HS-5 (cell line): Measurements from ENCODE around the gene VPS26A.
A peak's percentile ranks its signal among the peaks of the same experiment; 100 is the strongest.

Experiments
- DNase-seq: peaks from one replicate; pipeline ENCODE4 v3.0.0-alpha.2; 2012; ENCODE audit warnings: low read depth

Gene VPS26A

GRCh38 chr10:69123747-69124562, at the start of gene VPS26A:
TSS of gene VPS26A (plus strand) at chr10:69124178. CDS start at chr10:69124278, 100 bp downstream.
- DNase-seq, result peak; percentile 86

GRCh38 chr10:69074532-69074931, 49.4 kb upstream of the VPS26A start:
- DNase-seq, result no peak

- no peak for DNase-seq
These were observed 48.5 kb upstream of the VPS26A start for GRCh38 chr10:69075431-69075830.

DNA sequence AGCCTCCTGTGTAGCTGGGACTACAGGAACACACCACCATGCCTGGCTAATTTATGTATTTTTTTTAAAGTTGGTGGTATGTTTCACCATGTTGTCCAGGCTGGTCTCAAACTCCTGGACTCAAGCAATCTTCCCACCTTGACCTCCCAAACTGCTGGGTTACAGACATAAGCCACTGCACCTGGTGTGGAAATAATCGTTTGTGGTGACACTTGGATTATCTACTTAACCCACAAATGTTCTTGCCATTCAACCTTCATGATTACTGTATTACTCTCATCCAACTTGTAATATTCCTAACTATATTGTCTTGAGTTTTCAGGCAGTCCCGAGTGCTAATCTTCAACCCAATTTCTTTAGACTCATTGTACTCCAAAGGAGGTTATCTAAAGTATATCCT, 45.7 kb upstream of the VPS26A start:
- DNase-seq, result no peak

DNA sequence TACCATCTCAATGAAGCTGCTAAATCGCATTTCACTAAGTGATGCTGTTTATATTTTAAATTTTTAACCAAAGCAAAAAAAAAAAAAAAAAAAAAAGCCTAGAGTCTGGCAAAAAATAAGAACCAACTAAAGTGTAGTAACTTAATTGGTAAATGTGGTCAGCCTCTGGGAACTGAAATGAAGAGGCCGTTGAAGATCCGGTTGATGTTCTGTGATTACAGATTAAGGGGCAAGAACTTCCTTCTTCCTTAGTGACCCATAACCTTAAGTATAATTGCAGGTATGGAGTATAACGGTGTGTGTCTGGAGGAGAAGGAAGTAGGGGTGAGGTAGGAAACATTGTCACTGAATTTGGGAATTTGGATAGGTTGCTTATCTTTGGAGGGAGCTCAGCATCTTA, 43.8 kb upstream of the VPS26A start:
- DNase-seq, result no peak

GRCh38 chr10:69086001-69086509, 37.9 kb upstream of the VPS26A start:
- no peak for DNase-seq

- DNase-seq, result peak; percentile 43
These were observed 36.1 kb upstream of the VPS26A start, which contains the start of gene SRGN for GRCh38 chr10:69087590-69088470. TSS of gene SRGN (plus strand) at chr10:69088103. CDS start at chr10:69088158, 55 bp downstream.

DNA sequence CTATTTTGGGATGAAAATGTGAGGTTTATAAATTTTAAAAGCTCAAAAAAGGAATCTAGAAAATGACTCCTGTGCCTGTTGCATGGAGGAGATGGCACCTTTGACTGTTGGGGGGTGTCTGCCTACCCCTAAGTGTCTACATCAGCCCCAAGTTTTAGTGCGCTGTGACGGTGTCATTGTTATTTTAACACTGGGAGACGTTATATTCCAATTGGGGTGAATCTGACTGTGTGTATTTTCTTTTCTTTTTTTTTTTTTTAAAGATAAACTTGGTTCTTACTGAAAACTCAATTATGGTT, 35.6 kb upstream of the VPS26A start:
- DNase-seq, result no peak

- DNase-seq, result no peak
These were observed 35.0 kb upstream of the VPS26A start for GRCh38 chr10:69088801-69089501.

DNA sequence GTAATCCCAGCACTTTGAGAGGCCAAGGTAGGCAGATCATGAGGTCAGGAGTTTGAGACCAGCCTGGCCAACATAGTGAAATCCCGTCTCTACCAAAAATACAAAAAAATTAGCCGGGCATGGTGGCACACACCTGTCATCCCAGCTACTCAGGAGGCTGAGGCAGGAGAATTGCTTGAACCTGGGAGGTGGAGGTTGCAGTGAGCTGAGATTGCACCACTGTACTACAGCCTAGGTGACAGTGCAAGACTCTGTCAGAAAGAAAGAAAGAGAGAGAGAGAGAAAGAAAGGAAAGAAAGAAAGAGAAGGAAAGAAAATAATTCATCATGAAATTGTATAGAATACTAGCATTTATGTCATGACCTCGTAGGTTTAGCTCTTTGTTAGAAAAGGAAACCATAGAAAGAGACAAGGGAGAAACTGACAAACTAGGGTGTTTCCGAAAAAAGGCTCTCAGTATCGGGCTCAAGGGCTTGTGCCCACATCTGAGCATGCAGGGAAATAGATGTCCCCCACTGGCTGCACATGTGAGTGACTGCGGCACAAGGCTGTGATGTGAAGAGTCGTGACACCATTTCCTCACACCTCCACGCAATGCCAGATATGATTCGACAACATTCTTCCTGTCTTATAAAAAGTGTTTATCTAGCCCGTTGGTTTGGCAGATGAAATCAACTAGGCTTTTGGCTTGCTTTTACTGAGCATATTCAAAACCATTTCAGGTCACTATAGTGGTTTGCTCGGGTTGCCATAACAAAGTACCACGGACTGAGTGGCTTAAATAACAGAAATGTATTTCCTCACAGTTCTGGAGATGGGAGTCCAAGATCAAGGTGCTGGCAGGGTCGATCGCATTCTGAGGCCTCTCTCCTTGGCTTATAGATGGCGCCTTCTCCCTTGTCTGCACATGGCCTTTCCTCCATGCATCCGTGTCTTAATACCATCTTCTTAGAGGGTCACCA, 34.1 kb upstream of the VPS26A start:
- DNase-seq, result no peak

DNA sequence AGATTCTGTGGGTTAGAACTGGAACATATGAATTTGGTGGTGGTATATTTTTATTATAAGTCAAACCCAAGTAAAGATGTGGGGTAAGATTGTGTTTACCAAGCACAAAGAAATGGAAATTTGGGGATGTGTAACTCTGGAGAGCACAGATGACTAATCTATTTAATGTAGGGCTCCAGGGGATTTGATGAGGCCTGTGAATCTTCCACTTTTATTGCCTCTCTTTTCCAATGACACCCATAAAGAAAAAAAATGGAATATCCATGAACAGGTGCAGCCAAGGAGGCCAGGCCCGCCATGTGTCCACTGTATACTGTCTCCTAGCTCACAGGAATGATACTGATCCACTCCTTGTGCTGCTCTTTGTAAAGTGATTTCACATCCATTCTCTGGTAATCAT, 33.3 kb upstream of the VPS26A start:
- no peak for DNase-seq

DNA sequence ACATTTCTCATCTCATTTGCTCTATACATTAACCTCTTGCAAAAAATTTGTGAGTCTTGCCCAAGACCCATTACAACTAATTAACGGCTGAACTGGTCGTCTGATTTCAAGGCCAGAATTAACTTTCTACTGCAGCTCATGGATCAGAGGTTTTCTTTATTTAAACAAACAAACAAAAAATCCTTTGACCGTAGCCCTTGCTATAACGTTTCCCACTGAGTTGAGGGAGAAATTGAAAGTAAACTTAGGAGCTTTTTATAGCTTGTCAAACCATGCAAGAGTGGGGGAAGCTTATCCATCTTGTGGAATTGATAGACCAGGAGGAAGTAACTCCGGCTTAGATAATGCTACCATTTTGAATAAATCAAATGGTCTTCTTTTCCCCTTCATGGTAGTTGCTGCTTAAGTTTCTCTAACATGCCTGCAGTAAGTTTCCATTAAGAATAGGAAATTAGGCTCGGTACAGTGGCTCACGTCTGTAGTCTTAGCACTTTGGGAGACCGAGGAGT, 32.8 kb upstream of the VPS26A start:
- no peak for DNase-seq

DNA sequence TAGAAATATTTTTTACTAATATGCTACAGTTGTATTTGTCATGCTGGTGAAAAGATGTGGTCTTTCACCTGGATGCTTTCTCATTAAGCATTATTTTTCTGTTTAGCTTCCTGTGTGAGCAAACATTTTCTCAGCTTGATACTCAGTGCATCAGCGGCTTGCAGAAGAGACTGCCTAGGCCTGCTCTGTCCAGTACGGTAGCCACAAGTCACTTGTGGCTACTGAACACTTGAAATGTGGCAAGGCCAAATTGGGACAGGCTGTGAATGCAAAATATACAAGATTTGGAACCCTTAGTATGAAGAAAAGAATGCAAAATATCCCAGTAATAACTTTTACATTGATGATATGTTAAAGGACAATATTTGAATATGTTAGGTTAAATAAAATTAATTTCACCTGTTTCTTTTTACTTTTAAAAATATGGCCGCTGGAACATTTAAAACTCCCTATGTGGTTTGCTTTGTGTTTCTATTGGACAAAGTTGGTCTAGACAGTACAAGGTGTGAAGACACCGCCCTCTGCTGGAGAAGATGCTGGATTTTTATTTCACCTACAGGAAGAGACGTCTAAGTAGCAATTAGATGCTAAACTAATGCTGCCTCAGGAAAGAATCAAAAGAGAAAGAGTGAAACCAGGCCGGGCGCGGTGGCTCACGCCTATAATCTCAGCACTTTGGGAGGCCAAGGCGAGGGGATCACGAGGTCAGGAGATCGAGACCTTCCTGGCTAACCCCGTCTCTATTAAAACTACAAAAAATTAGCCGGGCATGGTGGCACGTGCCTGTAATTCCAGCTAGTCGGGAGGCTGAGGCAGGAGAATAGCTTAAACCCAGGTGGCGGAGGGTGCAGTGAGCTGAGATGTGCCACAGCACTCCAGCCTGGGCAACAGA, 30.8 kb upstream of the VPS26A start:
- DNase-seq, result peak; percentile 65

DNA sequence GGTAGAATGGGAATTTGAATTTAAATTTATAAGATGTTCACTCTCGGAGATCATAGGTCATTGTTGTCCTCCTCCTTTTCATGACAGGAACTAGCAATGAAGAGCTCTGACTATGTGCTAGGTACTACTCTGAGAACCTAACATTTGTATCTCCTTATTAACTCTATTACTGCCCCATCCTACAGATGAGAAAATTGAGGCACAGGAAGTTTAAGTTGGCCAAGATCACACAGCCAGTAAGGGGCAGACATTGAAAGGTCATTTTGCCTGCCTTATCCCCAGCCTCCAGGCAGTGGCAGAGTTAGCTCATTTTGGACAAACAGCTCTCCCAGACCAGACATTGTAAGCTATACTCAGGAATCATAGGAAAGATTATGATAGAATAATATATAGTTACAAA, 30.0 kb upstream of the VPS26A start:
- no peak for DNase-seq

DNA sequence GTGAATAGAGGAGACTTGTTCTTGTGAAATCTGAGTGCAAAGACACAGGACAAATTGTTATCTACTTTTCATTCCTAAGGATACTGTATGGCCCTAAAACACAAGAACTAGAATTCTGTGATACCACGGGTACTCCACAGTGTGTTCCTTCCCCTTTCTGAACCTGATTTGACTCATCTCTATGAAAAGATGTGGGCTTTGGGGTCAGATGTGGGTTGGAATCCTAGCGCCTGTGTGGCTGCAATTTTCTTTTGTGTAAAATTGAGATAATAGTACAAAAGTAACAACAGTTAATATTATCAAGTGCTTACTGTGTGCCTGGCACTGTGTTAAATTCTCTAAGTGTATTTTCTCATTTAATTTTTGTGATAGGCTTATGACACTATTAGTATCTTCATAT, 27.9 kb upstream of the VPS26A start:
- no peak for DNase-seq

DNA sequence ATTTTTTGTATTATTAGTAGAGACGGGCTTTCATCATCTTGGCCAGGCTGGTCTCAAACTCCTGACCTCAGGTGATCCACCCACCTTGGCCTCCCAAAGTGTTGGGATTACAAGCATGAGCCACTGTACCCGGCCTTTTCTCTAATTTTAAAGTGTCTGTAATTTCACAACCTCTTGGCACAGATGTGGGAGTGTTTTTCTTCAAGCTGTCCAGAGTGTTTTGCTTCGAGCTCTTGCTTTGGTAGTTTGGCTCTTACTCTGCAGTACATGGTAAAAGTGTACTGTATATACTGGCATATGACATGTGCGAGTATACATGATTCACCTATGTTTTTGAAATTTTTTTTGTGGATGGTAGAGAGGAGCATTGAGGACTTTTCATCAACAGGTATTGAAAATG, 26.2 kb upstream of the VPS26A start:
- DNase-seq, result no peak

DNA sequence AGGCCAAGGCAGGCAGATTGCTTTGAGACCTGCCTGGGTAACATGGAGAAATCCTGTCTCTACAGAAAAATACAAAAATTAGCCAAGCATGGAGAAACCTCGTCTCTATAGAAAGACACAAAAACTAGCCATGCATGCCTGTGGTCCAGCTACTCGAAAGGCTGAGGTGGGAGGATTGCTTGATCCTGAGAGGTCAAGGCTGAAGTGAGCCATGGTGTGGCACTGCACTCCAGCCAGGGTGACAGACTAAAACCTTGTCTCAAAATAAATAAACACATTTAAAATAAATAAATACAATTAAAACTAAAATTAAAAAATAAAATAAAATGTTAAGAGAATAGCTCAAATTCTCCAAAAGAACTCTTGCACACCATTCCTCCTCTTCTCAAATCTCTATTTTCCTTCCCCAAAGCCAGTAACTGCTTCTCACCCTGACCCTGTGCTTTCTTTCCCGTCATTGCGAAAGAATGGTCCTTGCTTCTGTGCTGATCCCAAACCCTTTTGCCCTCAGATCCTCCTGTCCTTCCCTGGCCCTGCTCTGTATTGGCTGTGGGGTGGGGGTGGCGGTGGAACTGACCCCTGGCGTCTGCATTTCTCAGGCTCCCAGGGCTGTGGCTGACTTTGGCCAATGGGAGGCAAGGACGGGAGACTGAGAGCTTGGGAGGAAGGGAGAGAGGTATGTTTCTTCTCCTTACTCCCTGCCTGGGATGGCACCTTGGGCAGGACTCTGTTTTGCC, 23.7 kb upstream of the VPS26A start:
- DNase-seq, result no peak

- no peak for DNase-seq
These were observed 22.4 kb upstream of the VPS26A start for GRCh38 chr10:69101451-69102095.

GRCh38 chr10:69102440-69102839, 21.5 kb upstream of the VPS26A start:
- DNase-seq, result no peak
